Ovary (tissue), 3 donors: Measurements from ENCODE around the gene SEC24D.
"Not testable (repeated sequence)": the region's sequence is repeated elsewhere in the genome, so short reads cannot be mapped to it uniquely, and the experiment has no call there.

Experiments used
- CTCF ChIP-seq, 3 donors: fragments of 450-650 bp in 2 of 3; fragments of 200-600 bp in 1 of 3; IDR thresholded peaks; one replicate each; pipeline versions ENCODE4 v1.5.1 to v1.8.0; 2016 to 2022; ENCODE audit warnings: antibody characterized with exemption in 3 of 3, mild to moderate bottlenecking in 1 of 3
- EP300 ChIP-seq: sonication (generic); formaldehyde crosslinking; IDR thresholded peaks from one replicate; pipeline ENCODE4 v1.6.1; 2017; ENCODE audit warnings: antibody characterized with exemption
- POLR2A ChIP-seq: fragments of 450-650 bp; IDR thresholded peaks from one replicate; pipeline ENCODE4 v1.6.1; 2017; ENCODE audit warnings: antibody characterized with exemption, mild to moderate bottlenecking, moderate library complexity
- donor health status: DM: no; HTN: no; CAD: no.

- TF ChIP-seq POLR2A; CTCF (IDR thresholded peaks at IDR 0.05); EP300: not testable (repeated sequence)
These were observed 58.3 kb downstream of the SEC24D start for GRCh38 chr4:118777649-118778048.
